WTC11 (cell line): Measurements from ENCODE around the gene AGAP1. TPM values are rescaled to one million over a fixed set of nuclear protein-coding genes. Genes with fewer than 3 reads are reported as not detected.

Source experiments
- ATAC-seq: fragments of 200-7000 bp; cut with Tn5 transposase; 2 replicates; pipeline ENCODE4 v1.10.0; 2021; ENCODE audit warnings: mild to moderate bottlenecking, moderate library complexity
- CTCF ChIA-PET: fragments of 300-600 bp; sonication (Branson Sonifier 250); formaldehyde crosslinking; loops from one replicate; lab custom pipeline; 2021; ENCODE audit warnings: antibody characterized with exemption; lab: Charles Lee
- POLR2A ChIA-PET: fragments of 350-600 bp; sonication (Branson Sonifier 250); formaldehyde crosslinking; loops from one replicate; lab custom pipeline; 2021; ENCODE audit warnings: antibody characterized with exemption; lab: Charles Lee
- DNase-seq: peaks from one replicate; pipeline ENCODE4 v3.0.0; 2021; ENCODE audit warnings: low spot score
- H3K27ac Mint-ChIP-seq: 2 replicates; pipeline ENCODE4 v1.8.0; 2021; ENCODE audit warnings: mixed read lengths
- H3K27me3 Mint-ChIP-seq: 2 replicates; pipeline ENCODE4 v1.8.0; 2021; ENCODE audit warnings: low read depth, mild to moderate bottlenecking, moderate library complexity, mixed read lengths
- H3K36me3 Mint-ChIP-seq: 2 replicates; pipeline ENCODE4 v1.8.0; 2021; ENCODE audit warnings: mixed read lengths
- H3K4me1 Mint-ChIP-seq: 2 replicates; pipeline ENCODE4 v1.8.0; 2022; ENCODE audit warnings: mixed read lengths
- H3K4me3 Mint-ChIP-seq: 2 replicates; pipeline ENCODE4 v1.8.0; 2021; ENCODE audit warnings: mild to moderate bottlenecking, moderate library complexity, mixed read lengths
- H3K9me3 Mint-ChIP-seq: 2 replicates; pipeline ENCODE4 v1.8.0; 2021; ENCODE audit warnings: mixed read lengths
- AFF4 ChIP-seq: sonication (generic); formaldehyde crosslinking; IDR thresholded peaks from 2 replicates; pipeline ENCODE4 v1.8.1; 2023; ENCODE audit warnings: mild to moderate bottlenecking, missing genetic modification reagents, borderline replicate concordance
- ATF1 ChIP-seq: sonication (generic); formaldehyde crosslinking; IDR thresholded peaks from 2 replicates; pipeline ENCODE4 v1.8.1; 2023; ENCODE audit warnings: mild to moderate bottlenecking, moderate library complexity, missing genetic modification reagents
- CBFB ChIP-seq: sonication (generic); formaldehyde crosslinking; IDR thresholded peaks from 2 replicates; pipeline ENCODE4 v1.8.1; 2022; ENCODE audit warnings: mild to moderate bottlenecking, low read depth, missing genetic modification reagents
- E2F5 ChIP-seq: sonication (generic); formaldehyde crosslinking; IDR thresholded peaks from 2 replicates; pipeline ENCODE4 v1.8.1; 2022; ENCODE audit warnings: mild to moderate bottlenecking, moderate library complexity, missing genetic modification reagents
- GRHL2 ChIP-seq: fragments of 250-450 bp; sonication (Bioruptor Pico); IDR thresholded peaks from 2 replicates; pipeline ENCODE4 v1.8.0; 2022; ENCODE audit warnings: mild to moderate bottlenecking, moderate library complexity; ENCODE audit not compliant: insufficient replicate concordance, severe bottlenecking
- GTF2I ChIP-seq: fragments of 250-450 bp; sonication (Bioruptor Pico); conservative IDR thresholded peaks from 2 replicates; pipeline ENCODE4 v1.4.0; 2021; ENCODE audit warnings: mild to moderate bottlenecking
- HMGA2 ChIP-seq: fragments of 250-450 bp; sonication (Bioruptor Pico); IDR thresholded peaks from 2 replicates; pipeline ENCODE4 v1.4.0; 2021; ENCODE audit warnings: mild to moderate bottlenecking, moderate library complexity
- IRF2 ChIP-seq: sonication (generic); formaldehyde crosslinking; IDR thresholded peaks from 2 replicates; pipeline ENCODE4 v1.8.0; 2022; ENCODE audit warnings: low read depth, missing genetic modification reagents, borderline replicate concordance
- MLX ChIP-seq: sonication (generic); formaldehyde crosslinking; IDR thresholded peaks from 2 replicates; pipeline ENCODE4 v1.8.1; 2023; ENCODE audit warnings: mild to moderate bottlenecking, missing genetic modification reagents, moderate library complexity
- MYBL2 ChIP-seq: sonication (generic); formaldehyde crosslinking; IDR thresholded peaks from 2 replicates; pipeline ENCODE4 v1.8.1; 2023; ENCODE audit warnings: mild to moderate bottlenecking, moderate library complexity, missing genetic modification reagents
- NFATC4 ChIP-seq: fragments of 250-450 bp; sonication (Bioruptor Pico); IDR thresholded peaks from 2 replicates; pipeline ENCODE4 v1.9.0; 2021; ENCODE audit warnings: mild to moderate bottlenecking
- NFYB ChIP-seq: sonication (generic); formaldehyde crosslinking; conservative IDR thresholded peaks from 2 replicates; pipeline ENCODE4 v1.8.0; 2022; ENCODE audit warnings: low read depth, missing genetic modification reagents
- TCF7 ChIP-seq: sonication (generic); formaldehyde crosslinking; IDR thresholded peaks from 2 replicates; pipeline ENCODE4 v1.8.0; 2022; ENCODE audit warnings: mild to moderate bottlenecking, low read depth, missing genetic modification reagents, moderate library complexity
- TEAD4 ChIP-seq: sonication (generic); formaldehyde crosslinking; IDR thresholded peaks from 2 replicates; pipeline ENCODE4 v1.8.0; 2022; ENCODE audit warnings: mild to moderate bottlenecking, missing genetic modification reagents
- ZNF425 ChIP-seq: fragments of 250-450 bp; sonication (Bioruptor Pico); conservative IDR thresholded peaks from 2 replicates; pipeline ENCODE4 v1.9.0; 2021; ENCODE audit warnings: mild to moderate bottlenecking
- ZNF532 ChIP-seq: fragments of 250-450 bp; sonication (Bioruptor Pico); IDR thresholded peaks from 2 replicates; pipeline ENCODE4 v1.9.0; 2021; ENCODE audit warnings: mild to moderate bottlenecking, borderline replicate concordance
- total RNA-seq: library from RNA; stranded (reverse); gene quantifications from 3 replicates; pipeline ENCODE4 v1.2.3, GENCODE V29; 2021

AGAP1 gene
- total RNA-seq, 1 experiment from 2014 or later: 49.3 TPM

GRCh38 chr2:235498541-235498940 is 4.7 kb downstream of the AGAP1 start (continued):
- TF ChIP-seq NFATC4: no peak
- TF ChIP-seq E2F5 (CRISPR knock-in tag): no peak
- TF ChIP-seq, all 79 proteins: peak for 0

- Mint-ChIP-seq H3K36me3 (no peaks in the 10 kb centered on the region), H3K27me3 (peaks cover 9% of the 10 kb centered on the region), H3K4me3 (no peak overlapping the region), H3K27ac (peak overlapping the region; percentile 80), H3K9me3 (no peaks in the 10 kb centered on the region), H3K4me1 (peaks cover 82% of the 10 kb centered on the region)
- no peak for ATAC-seq
- DNase-seq: no peak
- POLR2A ChIA-PET: no interaction called here
- CTCF ChIA-PET: interaction anchor here (0.9 to 4.1 kb wide), 7 partner anchors 15 to 678 kb away, joined by 3 to 17 read pairs (median 6); no protein-coding TSS in a partner anchor
- TF ChIP-seq TEAD4 (CRISPR knock-in tag): no peak
- TF ChIP-seq ZNF425 (CRISPR knock-in tag): no peak
- TF ChIP-seq NFYB (CRISPR knock-in tag): no peak
- TF ChIP-seq MLX (CRISPR knock-in tag): no peak
- no peak for TF ChIP-seq AFF4 (CRISPR knock-in tag)
- TF ChIP-seq MYBL2: no peak
- no peak for TF ChIP-seq ATF1 (CRISPR knock-in tag)
- no peak for TF ChIP-seq TCF7 (CRISPR knock-in tag)
- TF ChIP-seq GRHL2 (CRISPR knock-in tag): no peak
- TF ChIP-seq GTF2I: no peak
- TF ChIP-seq, all 79 proteins: peak for 0
Observed at GRCh38 chr2:235498946-235499812, 5.3 kb downstream of the AGAP1 start.

- no peak for ATAC-seq
- TF ChIP-seq CBFB (CRISPR knock-in tag) (no peak), ZNF425 (CRISPR knock-in tag) (no peak), ZNF532 (CRISPR knock-in tag) (no peak), MYBL2 (no peak), IRF2 (no peak), HMGA2 (CRISPR knock-in tag) (no peak)
Observed at GRCh38 chr2:235500110-235500760, 6.4 kb downstream of the AGAP1 start.

More at GRCh38 chr2:235500110-235500760, 6.4 kb downstream of the AGAP1 start:
- Mint-ChIP-seq H3K9me3 (no peaks in the 10 kb centered on the region), H3K4me3 (no peak overlapping the region), H3K27me3 (peaks cover 6% of the 10 kb centered on the region), H3K4me1 (peaks cover 88% of the 10 kb centered on the region), H3K27ac (peak overlapping the region; percentile 91), H3K36me3 (no peaks in the 10 kb centered on the region)
- ChIA-PET CTCF (interaction anchor here (1.5 to 3.4 kb wide), 5 partner anchors 14 to 279 kb away, joined by 5 to 23 read pairs (median 7); no protein-coding TSS in a partner anchor), POLR2A (interaction anchor here (0.6 kb wide), 2 partner anchors 246 kb away, joined by 3 to 4 read pairs; no protein-coding TSS in a partner anchor)
- DNase-seq: no peak
